LHCN-M2 (cell line): ENCODE measurements around the gene LGALS4. TPM values are rescaled to one million over a fixed set of nuclear protein-coding genes. Genes with fewer than 3 reads are reported as not detected.
A peak's percentile ranks its signal among the peaks of the same experiment; 100 is the strongest.
"Not testable (repeated sequence)": the region's sequence is repeated elsewhere in the genome, so short reads cannot be mapped to it uniquely, and the experiment has no call there.

Source experiments
- DNase-seq: peaks from one replicate; pipeline ENCODE4 v3.0.0-alpha.2; 2012; ENCODE audit warnings: low read depth
- polyA plus RNA-seq: library from polyadenylated mRNA; unstranded; fragments of >200 nt; gene quantifications from one replicate; pipeline ENCODE4 v1.2.1, GENCODE V29; 2012; ENCODE audit warnings: missing spikeins
- total RNA-seq: library from RNA; depleted of rRNA; stranded (reverse); fragments of >200 nt; gene quantifications from 2 replicates; pipeline ENCODE4 v1.2.3, GENCODE V29; 2014; rRNA removed

The LGALS4 gene
- total RNA-seq = not detected in 2 replicates
- polyA plus RNA-seq = 0.15 TPM

GRCh38 chr19:38812841-38813320, at the start of gene LGALS4:
TSS of gene LGALS4 (minus strand) at chr19:38812945. CDS start at chr19:38812886, 59 bp downstream.
- DNase-seq = no peak

GRCh38 chr19:38861368-38861767, 48.6 kb upstream of the LGALS4 start:
- DNase-seq = no peak

- not testable (repeated sequence) for DNase-seq
Measured at GRCh38 chr19:38859631-38860204, 47.0 kb upstream of the LGALS4 start.

GRCh38 chr19:38856813-38857212, 44.1 kb upstream of the LGALS4 start:
- DNase-seq = no peak

- not testable (repeated sequence) for DNase-seq
Measured at GRCh38 chr19:38855751-38856150, 43.0 kb upstream of the LGALS4 start.

- DNase-seq = not testable (repeated sequence)
Measured at GRCh38 chr19:38854961-38855360, 42.2 kb upstream of the LGALS4 start.

GRCh38 chr19:38853214-38853613, 40.5 kb upstream of the LGALS4 start:
- DNase-seq = no peak

GRCh38 chr19:38852231-38853044, 39.7 kb upstream of the LGALS4 start:
- peak; percentile 67 for DNase-seq

GRCh38 chr19:38851622-38852230, 39.0 kb upstream of the LGALS4 start:
- peak; percentile 90 for DNase-seq

GRCh38 chr19:38850976-38851621, 38.4 kb upstream of the LGALS4 start:
- no peak for DNase-seq

- DNase-seq = no peak
Measured at GRCh38 chr19:38850436-38850975, 37.8 kb upstream of the LGALS4 start.

GRCh38 chr19:38849860-38850435, 37.2 kb upstream of the LGALS4 start, which contains the start of gene HNRNPL:
TSS of gene HNRNPL (minus strand) at chr19:38849986. CDS start at chr19:38849966, 20 bp downstream.
- peak; percentile 100 for DNase-seq

- peak; percentile 94 for DNase-seq
Measured at GRCh38 chr19:38849147-38849859, 36.6 kb upstream of the LGALS4 start.

- no peak for DNase-seq
Measured at GRCh38 chr19:38848299-38849146, 35.8 kb upstream of the LGALS4 start.

GRCh38 chr19:38846097-38846496, 33.4 kb upstream of the LGALS4 start:
- no peak for DNase-seq

GRCh38 chr19:38845374-38846024, 32.8 kb upstream of the LGALS4 start:
- DNase-seq = peak; percentile 17

GRCh38 chr19:38844093-38844686, 31.4 kb upstream of the LGALS4 start:
- DNase-seq = no peak

- DNase-seq = no peak
Measured at GRCh38 chr19:38843175-38843758, 30.5 kb upstream of the LGALS4 start.
